AG20443 (cell line): ENCODE measurements around the gene MYD88.

Source experiments
- DNase-seq: peaks from one replicate; pipeline ENCODE4 v3.0.0; 2012; ENCODE audit warnings: low spot score, mixed read lengths

MYD88 gene

DNA sequence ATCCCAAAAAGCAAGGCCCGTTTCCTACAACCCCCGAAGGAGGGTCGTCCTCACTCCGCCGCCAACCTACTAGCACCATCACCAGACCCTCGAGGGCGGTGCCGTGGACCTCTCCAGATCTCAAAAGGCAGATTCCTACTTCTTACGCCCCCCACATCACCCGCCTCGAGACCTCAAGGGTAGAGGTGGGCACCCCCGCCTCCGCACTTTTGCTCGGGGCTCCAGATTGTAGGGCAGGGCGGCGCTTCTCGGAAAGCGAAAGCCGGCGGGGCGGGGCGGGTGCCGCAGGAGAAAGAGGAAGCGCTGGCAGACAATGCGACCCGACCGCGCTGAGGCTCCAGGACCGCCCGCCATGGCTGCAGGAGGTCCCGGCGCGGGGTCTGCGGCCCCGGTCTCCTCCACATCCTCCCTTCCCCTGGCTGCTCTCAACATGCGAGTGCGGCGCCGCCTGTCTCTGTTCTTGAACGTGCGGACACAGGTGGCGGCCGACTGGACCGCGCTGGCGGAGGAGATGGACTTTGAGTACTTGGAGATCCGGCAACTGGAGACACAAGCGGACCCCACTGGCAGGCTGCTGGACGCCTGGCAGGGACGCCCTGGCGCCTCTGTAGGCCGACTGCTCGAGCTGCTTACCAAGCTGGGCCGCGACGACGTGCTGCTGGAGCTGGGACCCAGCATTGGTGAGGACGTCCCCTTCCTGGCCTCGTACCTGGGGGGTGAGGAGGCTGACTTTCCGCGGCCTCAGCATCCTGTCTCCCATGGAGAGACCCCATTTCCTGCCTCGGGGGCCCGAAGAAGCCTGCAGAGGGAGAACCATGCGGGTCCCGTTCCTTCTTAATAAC, at the start of gene MYD88:
Gene MYD88 (plus strand): TSS at position 313 of the 842 bp plus-strand sequence. CDS start 40 bp downstream, at position 353.
- peak; percentile 77 for DNase-seq

DNA sequence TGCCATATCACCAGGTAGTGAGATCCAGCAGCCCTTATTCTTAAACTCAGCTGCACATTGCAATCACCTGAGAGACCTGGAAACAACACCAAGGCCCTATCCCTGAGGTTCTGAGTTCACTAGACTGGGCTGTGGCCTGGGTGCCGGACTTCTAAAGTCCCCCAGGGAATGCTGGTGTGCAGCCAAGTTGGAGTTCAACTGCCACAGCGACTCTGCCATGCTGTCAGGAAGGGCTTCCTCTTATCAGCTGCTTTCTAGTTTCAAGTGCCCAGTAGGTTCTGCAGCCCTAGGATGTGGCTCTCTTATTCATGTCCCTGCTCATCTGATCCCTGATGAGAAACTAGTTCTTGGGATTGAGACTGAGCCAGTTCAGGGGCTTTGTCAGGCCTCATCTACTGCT, 49.3 kb upstream of the MYD88 start:
- DNase-seq, result no peak

DNA sequence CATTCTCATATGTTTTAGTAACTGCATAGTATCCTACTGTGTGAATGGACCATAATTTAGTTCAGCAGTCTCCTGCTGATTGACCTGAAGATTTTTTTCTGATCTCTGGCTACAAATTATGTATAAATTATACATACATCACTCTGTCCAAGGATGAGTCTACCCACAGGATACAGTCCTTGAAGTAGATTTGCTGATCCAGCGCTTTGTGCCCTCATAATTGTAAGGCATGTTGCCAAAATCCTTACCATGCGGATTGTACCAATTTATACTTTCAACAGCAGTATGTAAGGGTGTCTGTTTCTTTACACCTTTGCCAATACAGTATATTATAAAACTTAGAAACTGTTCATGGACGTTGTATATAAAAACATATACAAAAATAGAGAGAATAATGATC, 48.0 kb upstream of the MYD88 start:
- no peak for DNase-seq

DNA sequence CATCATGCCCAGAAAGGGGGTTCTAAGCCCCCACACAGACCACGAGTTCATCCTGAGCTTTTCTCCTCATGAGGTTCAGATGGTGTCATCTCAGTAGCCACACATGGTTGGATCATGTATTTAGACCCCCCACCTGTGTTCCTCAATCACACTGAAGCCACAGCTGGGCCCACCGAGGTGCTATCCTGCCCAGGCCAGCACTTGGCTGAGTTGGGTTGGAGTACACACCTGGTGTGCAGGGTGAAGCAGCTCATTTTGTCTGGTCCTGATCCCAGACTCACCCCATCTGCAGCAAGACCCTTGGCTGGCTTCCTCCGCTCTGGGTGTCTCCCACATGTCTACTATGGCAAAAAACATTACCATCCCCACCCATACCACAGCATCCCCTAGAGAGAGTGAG, 43.5 kb upstream of the MYD88 start:
- DNase-seq, result no peak

DNA sequence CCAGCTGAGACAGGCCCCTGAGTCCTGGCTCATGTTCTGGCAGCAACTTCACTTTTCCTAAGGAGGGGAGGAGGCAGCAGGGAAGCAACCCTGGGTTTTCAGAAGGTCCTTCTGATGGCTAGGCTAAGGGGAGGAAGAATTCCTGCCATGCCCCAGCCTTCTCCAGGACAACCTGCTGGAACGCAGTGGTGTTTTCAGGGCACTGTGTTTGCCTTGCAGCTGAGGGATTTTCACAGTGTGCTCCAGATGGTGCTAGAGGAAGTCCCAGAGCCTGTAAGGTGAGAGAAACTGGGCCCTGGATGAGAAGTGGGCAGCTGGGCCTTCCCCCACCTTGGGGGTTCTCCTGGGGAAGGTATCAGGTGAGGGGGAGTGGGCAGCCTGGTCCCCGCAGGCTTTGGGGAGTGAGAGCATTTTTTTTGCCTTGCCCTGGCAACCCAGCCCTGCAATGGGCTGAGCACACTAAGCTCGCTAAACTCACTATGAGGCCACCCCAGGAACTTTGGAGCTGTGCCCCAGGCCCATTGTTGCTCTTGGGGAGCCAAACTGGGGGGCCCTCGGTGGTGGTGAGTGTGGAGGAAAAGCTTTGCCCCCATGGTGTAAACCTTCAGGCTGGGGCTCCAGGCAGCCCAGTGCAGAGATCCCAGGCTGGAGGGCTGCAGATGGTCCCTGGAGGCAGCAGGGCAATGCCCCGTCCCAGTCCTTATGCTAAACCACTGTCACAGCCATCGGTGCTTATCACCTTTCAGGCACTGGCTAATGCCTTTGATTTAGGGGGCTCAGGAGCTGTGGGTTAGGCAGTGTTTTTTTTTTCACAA, 42.6 kb upstream of the MYD88 start:
- no peak for DNase-seq

DNA sequence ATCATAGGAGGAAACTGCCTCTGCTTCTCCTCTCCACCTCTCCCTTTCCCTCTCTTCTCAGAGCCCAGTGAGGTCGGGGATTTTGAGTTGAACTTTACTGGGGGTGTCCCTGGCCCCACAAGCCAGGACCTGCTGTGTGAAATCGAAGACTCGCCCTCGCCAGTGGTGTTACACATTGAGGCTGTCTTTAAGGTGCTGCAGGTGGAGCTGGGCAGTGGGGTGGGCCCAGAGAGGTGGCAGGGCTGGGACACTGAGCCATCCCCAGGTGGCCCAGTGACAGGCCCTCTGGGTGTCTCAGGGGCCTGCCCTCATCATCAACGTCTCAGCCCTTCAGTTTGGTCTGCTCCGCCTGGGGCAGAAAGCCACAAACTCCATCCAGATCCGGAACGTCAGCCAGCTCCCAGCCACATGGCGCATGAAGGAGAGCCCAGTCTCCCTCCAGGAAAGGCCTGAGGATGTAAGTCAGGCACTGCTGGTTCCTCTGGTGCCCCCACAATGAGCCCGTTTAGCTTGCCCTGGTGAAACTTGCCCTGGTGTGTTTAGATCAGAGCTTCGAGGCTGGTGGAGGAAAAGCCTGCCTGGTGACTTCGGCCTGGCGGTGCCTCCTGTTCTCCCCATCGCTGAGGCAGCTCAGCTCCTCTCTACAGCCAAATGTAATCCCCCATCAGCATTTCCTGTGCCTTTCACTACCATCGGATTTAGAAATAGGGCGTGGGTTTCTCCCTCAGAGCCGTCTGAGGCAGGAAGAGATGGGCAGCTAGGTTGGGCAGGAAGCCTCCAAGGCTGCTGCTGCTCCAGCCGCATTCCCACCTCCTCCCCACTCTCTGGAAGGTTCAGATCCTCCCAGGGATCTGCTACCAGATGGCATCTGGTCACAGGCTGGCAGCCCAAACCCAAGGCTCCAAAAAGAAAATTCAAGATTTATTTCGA, 40.8 kb upstream of the MYD88 start:
- no peak for DNase-seq

DNA sequence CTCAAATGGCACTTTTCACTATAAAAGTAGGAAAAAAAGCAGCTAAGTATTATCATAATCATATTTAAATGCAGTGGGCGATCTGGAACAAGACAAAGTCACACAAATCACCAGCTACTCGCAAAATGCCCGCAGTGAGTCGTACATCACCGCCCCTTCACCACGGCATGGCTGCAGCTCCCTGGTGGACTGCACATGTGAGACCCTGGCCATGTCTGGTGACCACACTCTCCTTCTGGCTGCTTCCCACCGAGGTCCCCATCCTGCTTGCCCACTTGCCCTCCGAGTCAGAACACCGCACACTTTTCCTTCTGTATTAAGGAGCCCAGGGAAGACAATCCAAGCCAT, 40.1 kb upstream of the MYD88 start:
- no peak for DNase-seq

DNA sequence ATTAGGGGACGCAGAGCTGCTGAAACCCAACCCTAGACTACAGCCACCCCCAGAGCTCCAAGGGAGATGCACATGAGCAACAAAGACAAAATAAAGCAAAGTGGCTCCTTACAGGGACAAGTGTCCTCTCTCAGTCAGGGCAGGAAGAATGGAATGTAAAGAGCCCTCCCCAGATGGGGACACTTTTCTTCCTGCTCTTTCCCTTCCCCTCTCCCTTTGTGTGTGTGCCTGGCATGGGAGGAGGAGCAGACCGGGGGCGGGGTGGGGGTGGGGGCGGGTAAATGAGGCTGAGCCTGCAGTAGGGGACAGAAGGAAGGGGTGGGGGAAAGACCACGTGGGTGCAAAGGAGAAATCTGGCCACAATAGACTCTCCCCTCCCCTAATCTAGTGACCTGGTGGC, 38.9 kb upstream of the MYD88 start:
- DNase-seq, result no peak

DNA sequence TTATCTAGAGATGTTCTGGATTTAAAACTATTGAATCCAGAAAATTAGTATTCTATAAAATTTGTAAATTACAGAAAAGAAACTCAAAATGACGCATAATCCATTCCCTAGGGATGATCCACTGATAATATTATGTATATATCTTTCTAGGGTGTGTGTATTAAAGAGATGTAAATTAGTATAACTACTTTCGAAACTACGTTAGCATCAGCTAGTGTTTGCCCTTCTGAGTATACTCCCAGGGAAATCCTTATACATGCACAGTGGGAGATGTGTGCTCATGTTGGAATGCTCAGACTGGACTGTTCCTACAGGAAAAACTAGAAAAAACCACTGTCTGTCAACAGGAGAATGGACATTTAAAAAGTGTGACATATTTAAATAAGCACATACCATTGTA, 38.0 kb upstream of the MYD88 start:
- no peak for DNase-seq

DNA sequence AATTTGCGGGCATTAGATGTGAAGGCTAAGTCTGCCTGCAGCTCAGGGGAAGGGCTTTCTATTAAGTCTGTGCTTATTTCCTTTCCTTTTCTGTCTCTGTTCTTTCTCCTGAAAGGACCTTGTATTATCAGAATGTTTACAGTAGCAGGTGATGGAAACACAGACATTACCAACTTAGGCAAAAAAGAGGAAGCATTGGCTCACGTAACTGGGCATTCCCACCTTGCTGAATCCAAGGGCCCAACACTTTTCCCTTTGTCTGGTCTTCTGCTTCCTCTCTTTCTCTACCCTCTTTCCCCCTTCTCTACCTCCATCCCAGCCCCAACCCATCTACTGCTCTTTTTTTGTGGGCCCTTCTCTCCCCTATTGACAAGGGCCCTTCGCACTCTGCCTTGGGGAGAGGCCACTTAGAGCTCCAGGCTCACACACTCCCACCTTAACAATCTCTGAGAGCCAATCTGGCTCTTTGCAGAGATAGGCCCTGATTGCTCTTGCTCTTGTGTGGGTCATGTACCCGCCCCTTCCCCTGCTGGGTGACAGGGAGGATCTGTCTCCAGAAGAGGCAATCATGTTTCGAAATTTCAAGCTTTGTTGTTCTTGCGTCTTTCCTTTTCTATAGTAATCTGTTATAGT, 36.5 kb upstream of the MYD88 start:
- DNase-seq, result no peak

DNA sequence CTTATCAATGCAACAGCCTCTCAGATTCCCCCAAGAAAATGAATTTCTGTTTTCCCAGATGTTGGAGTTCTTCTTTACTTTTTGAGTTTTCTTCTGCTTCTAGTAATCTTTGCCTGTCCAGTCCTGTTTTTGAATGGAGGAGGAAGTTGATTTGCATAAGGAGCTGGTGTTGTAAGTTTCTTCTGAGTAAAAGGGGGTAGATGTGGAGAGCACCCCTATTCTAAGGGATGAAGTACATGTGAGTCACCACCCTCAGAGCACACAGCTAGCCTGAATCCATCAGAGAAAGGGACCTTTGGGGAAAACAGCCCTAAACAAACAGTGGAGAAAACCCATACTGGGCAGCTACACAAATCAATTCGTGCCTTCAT, 36.0 kb upstream of the MYD88 start:
- no peak for DNase-seq

DNA sequence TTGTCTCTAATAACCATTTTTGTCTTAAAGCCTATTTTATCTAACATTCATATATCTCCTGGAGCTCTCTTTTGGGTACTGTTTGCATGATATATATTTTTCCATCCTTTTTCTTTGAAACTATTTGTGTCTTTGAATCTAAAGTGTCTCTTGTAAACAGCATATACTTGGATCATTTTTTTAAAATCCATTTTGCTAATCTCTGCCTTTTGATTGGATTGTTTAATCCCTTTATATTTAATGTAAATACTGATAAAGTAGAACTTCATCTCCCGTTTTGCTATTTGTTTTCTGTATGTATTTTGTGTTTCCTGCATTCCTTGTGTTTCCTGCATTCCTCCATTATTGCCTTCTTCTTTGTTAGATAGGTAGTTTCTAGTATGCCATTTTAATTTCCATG, 32.9 kb upstream of the MYD88 start:
- DNase-seq, result no peak

DNA sequence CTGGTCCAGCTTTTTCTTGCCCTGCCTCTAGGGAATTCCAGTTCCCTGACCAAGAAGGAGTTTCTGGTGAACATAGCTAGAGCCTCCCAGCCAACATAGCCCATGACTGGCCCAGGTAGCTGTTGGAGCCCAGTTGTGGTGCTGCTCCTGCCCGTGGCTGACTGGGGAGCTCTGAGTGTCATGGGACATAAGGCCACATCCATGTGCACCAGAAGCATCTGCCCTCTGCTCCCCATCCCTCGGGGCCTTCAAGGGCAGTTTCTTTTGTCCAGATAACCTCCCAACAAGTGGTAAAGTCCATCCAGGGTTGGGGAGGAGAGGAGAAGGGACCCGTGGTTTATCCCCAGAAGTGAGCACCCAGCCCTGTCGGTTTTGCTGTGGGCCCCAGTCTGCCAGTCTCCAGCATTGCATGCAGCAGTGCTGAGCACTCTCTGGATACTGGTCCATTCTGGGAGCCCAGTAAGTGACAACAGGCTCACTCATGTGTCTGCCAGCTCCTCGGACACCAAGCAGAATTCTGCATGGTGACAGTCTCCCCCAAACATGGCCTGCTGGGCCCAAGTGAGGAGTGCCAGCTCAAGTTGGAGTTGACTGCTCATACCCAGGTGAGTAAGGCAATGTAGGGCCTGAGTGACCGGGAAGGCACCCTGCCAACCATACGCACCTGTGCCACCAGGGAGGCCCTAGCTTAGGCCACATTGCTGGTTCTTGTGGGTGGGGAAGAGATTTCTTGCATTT, 30.4 kb upstream of the MYD88 start:
- DNase-seq, result no peak

DNA sequence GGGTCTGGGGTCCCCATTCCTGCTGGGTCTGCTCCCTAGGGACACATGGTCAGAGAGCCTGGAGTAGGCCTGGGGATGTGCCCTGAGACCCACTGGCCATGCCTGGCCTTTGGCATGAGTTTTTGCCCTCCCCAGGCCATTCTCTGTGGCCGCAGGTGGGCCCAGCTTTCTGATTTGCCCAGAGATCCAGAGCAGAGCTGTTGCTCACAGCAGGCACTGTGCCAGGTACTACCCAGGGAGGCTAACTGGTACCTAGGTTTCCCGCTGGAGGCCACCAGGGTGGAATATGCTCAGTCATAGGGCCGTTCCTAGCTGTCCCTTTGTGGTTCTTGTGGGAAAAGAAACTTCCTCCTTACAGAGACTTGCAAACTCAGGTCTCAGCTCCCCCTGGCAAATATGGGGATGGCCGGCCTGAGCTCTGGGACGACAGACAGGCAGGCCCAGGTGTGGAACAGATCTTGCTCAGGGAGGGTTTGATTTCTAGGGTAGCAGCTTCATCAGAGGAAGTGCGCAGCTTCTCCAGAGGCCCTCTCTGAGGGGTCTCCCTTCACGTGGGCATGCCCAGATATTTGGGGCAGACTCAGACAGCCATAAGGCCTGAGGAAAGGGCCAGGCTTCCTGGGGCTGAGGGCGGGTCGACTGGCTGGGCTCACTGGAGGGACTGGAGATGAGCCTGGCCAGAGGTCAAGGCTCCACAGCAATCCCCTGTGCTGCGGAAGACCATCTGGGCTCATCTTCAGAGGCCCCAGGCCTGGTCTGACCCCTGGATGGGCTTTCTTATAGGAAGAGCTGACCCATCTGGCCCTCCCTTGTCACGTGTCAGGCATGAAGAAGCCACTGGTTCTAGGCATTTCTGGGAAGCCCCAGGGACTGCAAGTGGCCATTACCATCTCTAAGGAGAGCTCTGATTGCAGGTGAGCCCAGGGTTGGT, 29.5 kb upstream of the MYD88 start:
- no peak for DNase-seq

DNA sequence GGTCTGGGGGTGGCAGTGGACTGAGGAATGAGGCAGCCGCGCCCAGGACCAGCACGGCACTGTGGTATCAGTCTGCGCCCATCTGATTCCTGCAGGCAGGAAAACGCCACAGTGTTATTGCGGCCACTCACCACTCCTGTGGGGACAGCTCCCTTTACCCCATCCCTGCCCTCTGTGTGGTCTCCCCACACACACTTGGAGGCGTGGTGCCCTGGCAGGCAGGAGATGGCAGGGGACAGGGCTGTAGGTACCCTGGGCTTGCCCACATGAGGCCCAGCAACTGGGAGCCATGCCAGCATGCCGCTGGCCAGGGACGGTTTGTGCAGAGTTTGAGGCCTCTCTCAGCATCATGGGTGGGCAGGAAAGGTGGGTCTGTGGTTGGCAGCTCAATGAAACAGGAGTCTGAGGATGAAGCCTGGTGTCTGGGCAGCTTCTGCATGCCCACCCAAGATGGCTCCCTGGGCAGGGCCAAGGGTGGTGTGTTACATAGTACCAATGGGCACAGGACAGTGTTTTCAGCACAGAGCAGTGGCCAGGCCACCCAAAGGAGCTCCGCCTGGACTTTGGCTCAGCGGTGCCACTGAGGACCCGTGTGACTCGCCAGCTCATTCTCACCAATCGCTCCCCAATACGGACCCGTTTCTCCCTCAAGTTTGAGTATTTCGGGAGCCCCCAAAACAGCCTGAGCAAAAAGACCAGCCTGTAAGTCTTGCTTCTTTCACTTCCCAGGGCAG, 28.7 kb upstream of the MYD88 start:
- no peak for DNase-seq

DNA sequence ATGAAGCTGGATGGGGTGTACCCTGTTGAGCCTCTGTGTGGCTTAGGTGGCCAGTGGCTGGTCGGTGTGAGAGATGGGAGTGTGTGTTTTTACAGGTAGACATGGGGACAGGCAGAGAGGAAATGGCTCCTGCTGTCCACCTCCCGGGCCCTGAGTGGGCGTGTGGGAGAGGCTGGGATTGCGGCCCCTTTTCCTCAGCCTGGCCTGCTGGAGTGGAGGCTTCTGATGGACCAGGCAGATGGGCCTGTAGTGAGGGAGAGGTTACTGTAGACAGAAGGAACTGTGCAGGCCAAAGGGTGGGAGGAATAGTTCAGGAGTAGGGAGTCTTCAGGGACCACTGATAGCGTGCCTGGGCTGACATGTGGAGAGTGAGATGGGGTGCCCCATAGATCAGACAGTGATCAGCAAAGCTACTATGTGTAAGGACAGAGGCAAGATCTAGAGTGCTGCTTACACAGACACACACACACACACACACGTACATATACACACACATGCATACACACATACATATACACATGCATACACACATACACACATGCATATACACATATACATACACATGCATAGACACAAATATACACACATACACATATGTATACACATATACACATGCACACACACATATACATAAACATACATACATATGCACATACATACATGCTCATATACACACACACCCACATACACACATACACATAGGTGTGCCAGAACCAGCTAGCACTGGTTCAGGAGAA, 28.0 kb upstream of the MYD88 start:
- no peak for DNase-seq

DNA sequence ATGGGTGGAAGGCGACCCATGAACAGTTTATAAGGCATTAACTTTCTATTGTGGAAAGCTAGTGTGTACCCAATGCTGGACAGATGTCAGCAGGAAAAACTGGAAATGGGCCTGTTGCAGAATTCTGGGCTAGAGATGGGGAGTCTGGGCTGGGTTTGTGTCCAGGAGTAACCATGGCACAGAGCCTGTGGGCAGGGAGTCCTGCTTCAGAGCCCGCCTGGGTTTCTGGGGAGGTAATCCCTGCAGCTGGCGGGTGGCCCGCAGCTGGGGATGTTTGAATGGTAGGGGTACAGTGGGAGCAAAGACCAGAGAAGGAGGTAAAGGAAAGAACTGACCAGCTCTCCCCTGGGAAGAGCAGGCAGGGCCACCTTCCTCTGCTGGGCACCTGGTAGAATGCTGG, 27.3 kb upstream of the MYD88 start:
- no peak for DNase-seq

DNA sequence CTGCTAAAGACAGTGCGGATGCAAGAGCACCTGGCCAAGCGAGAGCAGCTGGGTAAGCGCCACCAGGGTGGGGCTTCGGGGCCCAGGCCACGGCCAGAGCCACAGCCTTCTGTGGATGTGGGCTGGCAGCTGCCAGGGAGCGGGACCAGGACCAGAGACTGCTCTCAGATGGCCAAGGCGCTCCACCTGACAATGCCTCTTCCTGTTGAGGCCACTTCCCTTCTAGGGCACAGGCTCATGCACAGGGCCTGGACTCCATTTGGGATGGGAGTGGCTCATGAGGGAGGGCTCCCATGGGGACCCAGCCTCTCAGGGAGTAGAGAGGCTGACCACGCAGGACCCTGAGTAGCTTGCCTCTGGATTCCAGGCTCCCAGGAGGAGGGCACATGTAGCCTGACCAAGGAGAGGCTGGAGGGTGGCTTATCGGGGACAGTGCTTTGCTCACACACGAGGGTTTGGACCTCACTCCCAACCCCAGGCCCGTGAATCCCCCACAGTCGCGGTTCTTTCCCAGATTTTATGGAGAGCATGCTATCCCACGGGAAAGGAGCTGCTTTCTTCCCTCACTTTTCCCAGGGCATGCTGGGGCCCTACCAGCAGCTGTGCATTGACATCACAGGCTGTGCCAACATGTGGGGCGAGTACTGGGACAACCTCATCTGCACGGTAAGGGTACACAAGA, 26.6 kb upstream of the MYD88 start:
- no peak for DNase-seq
